ENCODE measurements around the gene EFHD2.
"Not testable (repeated sequence)": the region's sequence is repeated elsewhere in the genome, so short reads cannot be mapped to it uniquely, and the experiment has no call there.

EFHD2 gene

DNA sequence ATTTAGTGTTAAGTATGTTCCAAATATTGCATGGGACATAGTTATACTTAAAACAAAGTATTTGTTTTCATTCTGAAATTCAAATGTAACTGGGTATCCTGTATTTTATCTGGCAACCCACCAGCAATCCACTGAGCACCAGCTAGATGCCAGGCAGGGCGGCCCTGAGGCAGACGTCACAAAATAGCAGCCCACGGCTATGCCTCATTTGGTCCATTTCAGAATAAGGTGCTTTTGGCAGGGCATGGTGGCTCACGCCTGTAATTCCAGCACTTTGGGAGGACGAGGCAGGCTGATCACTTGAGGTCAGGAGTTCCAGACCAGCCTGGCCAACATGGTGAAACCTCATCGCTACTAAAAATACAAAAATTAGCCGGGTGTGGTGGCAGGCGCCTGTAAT is 19.9 kb upstream of the EFHD2 start:
- not testable (repeated sequence) for DNase-seq

DNA sequence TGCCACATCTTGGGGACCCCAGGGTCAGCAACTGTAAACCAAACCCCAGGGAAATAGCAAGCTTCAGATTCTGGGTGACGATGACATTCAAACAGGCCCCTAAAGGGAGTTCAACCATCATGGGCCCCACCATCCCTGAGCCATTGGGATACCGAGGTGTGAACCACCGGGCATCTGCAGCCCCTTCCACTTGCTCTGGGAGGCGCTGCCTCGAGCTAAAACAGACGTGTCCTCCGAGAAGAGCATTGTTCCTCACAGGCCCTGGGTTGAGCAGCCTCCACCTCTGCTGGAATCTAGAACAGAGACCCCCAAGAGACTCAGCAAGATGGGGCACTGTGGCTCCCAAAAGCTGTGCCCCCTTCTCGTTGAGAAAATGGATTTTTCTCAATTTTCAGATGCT is 19.0 kb upstream of the EFHD2 start:
- no peak for DNase-seq

DNA sequence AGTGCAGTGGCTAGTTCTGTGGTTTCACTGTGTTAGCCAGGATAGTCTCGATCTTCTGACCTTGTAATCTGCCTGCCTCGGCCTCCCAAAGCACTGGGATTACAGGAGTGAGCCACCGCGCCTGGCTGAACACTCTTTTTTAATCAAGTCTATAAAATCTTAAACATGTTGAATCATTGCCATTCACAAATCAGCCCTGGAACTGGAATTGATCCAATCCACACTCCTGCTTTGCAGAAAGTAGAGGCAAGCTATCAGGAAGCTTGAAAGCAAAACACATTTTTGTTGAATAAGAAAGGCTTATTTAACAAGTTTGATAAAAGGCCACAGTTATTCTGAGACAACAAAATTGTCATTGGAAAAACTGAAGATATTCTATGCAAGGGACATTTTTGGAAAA is 18.3 kb upstream of the EFHD2 start:
- DNase-seq = no peak

DNA sequence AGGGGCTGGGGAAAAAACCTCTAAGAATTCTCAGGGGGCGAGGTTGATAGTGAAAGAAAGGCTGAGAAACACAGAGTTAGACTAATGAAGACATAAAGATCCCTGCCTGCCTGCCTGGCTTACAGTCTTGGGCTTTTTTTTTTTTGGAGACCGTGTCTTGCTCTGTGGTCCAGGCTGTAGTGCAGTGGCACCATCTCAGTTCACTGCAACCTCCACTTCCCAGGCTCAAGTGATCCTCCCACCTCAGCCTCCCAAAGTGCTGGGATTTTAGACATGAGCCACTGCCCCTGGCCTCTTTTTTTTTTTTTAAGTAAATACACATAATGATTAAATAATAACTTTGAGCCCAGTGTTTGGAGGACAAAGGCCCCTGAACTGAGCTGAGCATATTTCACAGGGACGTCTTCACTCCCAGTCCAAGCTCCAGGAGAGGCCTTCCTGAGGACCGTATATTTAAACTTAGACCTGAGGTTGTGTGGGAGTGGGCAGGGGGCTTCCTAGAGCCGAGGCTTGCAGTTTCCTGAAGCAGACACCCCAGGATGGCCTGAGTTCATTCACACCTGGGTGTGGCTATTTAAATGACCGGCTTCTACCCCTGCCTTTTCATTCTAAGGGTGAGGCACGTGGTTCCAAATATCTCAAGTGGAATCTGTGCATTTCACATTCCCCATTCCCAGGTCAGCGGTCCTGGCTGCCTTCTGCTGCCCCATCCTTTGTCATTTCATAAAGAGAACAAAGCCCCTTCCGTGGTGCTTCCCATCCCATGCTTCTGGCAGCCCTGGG is 16.0 kb upstream of the EFHD2 start:
- DNase-seq = no peak

DNA sequence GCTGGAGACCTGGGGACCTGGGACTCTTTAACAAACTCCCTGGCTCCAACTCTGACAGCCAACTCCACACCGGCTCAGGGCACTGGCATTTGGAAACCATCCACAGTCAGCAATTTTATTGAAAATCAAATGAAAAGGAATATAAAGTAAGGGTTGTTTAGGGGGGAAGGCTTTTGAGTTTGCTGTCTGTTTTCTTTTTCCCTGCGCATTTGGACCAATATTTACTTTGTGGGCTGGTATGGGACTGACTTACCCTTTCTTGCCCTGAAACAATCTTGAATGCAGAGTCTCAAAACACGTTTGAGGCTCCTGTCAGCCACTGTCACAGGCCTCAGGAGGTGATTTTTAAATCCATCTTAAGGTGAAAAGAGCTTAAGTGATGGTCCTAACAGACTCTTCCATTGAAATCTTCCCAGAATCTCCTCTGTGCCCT is 15.4 kb upstream of the EFHD2 start:
- no peak for DNase-seq

DNA sequence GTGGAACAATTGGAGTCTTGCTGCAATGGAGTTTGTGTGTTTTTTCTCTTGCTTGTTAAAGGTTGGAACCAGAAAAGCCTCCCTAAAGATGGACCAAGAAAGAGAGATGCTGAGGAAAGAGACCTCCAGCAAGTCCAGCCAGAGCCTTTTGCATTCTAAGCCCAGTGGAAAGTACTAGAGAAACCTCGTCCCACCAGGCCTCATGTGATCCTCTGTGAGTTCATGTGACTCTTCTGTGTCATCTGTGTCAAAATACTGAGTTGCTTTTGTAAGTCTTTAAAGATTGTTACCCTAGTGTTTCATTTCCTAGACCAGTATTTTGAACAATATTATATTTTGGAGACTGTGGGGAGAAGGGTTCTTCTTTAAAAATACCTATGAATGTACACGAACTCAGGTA is 12.5 kb upstream of the EFHD2 start:
- no peak for DNase-seq

DNA sequence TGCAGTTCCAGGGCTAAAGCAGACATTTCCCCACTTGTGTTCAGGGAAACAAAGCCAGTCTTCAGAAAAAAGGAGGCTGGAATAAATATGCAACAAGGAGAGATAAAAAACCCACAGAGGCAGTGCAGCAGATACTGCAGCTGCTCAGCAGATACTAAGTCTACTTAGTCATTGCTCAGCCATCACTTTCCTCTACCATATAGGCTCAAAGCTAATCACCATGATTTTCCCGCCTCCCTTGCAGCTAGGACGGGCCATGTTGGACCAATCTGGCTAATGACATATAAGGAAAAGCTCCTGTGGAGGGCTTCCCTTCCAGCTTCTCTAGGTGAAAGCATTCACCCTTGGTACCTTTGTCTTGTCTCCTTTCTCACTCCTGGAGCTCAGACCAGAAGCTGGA is 10.0 kb upstream of the EFHD2 start:
- DNase-seq = no peak

DNA sequence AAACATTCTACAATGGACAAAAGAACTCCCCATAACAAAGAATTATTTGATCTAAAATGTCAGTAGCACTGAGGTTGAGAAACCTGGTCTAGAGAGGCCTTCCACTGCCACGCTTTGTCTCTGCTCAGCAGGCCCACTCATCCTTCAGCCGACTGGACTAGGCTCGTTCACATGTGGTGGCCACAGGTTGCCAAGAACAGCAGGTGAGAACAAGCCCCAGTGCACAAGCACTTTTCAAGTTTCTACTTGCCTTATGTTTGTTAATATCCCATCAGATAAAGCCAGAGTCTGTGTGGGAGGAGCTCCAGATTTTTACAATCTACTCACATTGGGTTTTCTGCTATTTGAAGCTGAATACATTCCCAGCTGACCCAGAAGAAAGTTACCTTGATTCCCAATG is 9.1 kb upstream of the EFHD2 start:
- no peak for DNase-seq

DNA sequence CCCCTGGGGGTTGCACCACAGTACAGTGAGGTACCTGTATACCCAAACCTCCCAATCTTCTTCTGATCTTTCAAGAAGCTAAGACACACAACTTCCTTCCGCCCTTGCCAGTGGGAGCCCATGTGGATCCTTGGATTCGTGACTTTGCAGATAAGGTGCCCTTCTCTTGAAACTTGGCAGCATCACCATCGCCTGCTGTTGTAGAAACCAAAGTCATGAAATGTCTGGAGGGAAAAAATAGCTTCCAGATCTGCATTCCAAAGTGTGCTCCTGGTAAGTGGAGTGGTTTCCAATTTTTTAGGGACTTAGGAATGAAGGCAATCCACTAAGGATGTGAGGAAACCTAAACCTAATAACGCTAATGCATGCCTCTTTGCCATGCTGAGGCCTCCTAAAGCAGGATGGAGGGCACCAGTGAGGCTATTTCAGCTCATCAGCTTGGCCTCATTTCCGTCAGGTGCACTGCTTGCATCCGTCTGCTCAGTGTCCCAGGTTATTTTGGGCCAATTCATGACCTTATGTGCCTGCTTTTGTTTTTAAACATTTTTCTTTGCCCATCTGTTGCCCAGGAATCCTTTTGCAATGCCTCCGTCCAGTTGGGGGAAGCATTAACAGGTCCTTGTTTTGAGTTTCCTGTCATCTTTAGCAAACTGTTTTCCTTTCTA is 8.2 kb upstream of the EFHD2 start:
- DNase-seq = no peak

DNA sequence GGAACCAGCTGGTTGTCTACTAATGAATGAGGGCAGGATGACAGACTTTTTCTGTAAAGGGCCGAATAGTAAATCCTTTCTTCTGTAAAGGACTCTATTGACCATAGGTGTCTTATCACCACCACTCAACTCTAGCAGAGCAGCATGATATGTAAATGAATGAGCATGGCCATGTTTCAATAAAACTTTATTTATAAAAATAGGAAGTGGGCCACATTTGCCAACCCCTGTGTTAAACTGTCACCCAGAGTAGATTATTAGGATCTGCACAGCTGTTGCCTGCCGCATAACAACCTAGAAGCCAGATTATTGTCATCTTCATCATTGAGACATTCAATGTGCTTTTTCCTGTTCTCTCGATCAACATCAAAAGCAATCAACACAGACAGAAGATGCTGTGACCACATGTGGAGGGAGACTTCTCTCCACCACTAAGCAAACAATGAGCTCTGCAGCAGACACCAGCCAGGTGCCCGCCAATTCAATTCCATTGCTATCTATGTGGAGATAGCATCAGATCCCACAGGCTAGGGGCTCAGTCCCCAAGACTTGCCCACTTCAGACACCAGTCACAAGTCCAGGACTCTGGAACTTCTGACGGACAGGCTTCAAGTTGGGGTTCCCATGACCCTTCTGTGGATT is 6.8 kb upstream of the EFHD2 start:
- DNase-seq = no peak

DNA sequence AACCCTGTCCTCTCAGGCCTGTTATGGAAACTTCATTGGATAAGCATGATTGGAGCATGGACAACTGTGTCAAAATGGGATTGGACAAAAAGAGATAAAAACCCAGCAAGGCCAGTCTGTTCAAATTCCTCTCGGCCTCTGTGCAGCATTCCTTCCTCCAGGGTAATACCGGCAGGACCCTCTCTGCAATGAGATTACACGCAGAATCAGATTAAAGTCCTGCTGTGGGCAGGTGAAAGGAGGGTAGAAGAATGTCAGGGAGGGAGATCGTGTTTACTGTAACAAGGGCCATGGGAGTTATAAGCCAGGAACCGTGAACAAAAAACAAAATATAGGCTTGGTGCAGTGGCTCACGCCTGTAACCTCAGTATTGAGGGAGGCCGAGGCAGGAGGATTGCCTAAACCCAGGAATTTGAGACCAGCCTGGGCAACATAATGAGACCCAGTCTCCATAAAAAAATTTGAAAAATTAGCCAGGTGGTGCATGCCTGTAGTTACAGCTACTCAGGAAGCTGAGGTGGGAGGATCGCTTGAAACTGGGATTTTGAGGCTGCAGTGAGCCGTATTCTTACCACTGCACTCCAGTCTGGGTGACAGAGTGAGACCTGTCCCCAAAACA is 5.6 kb upstream of the EFHD2 start:
- no peak for DNase-seq

DNA sequence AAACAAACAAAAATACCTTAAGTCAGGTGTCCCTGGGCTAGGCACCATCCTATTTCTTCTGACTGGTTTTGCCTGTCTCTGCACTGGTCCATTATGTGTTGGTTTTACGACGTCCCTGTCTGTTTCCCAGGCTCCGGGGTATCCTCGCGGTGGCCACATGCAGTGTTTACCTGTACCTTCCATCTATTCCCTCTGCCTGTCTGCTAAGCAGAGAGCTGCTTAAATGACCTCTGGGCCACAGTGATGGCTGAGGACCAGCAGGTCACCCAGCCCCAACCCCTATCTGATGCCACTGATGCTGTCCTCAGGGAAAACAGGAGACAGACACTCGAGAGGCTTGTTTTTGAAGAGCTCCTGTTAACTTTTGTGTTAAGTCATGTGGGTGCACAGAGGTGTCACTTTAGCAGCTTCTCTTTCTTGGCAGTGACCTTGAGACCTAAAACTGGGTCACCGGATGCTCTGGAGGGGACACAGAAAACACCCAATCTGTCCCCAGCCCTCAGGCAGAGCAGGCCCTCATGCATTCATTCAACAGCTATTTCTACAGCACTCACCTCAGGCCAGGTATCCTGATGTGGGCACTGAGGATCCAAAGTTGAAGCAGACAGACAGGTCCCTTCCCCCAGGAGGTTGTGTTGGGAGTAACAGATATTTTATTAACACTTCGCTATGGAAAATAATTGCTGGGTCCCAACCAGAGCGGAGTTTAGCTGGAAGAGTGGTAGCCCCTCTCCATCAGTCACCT is 4.4 kb upstream of the EFHD2 start:
- DNase-seq = no peak

DNA sequence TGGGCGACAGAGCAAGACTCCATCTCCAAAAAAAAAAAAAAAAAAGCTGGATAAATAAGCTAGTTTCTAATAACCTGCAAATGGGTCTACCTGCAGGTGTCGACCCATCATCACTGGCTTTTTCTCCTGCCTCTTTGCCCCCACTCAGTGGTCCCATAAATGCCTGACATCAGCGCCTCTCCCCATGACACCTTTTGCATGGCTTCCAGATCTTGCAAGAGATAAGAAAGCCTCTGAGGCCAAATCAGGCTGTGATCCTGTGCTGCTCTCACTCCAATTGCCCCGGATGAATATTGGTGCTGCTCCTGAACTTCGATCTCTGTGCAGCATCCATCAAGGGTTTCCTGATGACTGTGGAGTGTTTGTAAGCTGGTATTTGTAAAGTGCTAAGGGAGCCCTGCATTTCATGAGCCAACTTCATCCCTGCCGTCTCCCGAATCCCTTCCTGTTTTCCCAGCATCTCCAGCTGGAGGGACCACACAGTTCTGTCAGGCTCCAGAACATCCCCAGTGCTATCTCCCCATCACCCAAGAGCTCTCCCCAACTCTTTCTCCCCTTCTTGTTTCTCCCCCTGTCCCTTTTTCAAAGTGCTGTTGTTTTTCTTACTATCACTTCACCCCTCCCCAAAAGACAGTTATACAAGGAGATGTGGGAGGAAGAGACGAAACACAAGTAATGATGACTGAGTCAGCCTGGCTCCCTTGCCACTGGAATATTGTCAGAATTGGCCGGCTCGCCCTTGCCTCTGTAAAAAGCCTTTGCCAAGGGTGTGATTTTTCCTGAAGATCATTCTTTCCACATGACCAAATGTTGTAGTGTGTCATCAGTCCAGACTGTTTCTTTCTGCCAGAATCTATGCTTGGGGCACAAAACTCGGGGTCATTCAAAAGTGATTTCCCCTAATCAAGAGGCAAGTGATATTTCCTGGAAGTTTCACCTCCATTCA is 2.8 kb upstream of the EFHD2 start:
- no peak for DNase-seq

DNA sequence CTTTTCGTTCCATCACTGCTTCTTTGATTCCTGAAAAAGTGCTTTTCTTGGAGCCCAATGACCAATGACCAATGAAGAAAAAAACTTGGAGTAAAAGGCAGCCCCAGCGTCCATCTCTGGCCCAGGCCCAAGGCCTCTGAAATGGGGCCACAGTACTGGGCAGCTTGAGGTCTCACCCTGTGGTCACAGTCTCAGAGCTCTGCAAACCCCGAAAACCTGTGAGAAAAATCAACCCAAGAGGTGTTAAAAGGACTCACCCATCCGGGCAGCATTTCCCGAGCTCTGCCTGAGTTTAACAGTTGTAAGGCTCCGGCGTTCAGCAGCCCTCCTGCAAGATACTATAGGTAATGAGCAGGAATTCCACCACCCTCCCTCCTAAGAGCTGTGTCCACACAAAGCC is 2.1 kb upstream of the EFHD2 start:
- no peak for DNase-seq

DNA sequence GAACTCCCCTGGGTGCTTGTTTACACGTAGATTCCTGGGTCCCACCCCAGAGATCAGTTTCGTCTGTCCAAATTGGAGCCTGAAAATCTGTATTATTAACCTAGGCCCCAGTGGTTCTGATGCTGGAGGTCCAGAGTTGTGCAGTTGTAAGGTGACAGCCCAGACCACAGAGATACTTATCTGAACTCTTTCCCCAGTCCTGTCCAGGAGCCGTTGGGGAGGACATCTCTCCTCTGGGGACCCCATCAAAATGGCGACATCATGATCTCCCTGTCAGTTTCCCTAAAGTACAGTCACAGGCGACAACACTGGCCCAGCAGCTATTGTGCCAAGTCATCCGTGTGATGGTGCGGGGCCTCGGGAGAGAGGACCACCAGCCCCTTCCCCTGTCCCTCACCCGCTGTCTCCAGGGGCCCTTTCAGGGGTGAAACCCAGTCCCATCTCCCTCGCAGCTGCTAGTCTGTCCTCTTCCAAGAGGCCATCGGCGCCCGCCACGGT is 749 bp upstream of the EFHD2 start:
- DNase-seq = no peak

DNA sequence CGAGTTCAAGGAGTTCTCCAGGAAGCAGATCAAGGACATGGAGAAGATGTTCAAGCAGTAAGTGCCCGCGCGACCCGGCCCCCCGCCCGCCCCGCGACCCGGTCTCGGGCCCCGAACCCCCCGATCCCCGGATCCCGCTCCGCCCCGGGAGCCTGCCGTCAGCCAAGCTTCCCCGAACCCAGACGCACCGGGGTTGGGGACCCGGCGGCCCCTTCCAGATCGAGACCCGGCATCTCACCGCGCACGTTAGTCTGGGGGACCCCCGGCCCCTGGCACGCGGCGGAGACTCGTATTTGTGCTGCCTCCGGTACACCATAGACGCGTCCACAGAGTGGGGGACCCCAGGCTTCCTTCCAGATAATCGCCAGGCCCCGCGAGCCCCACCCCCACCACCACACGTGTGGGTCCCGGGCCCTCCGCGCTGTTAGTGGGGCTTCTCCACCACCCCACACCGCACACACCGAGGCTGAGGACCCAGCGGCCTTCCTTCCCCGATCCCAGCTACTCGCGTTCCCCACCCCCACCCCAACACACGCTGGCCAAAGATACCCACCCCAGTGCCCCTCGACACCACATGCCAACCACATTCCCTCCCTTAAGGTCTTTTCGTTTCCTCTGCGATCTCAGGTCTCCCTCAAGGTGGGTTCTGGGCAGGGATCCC is 665 bp downstream of the EFHD2 start:
- DNase-seq = no peak

DNA sequence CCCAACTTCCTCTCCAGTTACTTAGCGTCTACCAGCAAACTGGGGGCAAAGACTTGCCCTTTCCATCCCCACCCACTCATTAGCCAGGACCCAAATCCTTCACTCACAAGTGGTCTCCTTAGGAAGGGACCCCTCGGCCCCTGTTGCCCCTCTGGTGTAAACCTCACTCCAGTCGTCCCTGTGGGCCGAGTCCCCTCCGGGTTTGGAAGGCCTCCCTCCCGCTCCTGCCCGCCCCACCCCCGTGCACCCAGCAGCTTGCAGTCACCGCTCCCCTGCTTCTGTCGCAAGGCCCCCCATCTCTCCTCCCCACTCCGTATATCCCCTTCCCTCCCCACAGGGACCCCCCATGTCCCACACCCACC is 1.2 kb downstream of the EFHD2 start:
- no peak for DNase-seq

DNA sequence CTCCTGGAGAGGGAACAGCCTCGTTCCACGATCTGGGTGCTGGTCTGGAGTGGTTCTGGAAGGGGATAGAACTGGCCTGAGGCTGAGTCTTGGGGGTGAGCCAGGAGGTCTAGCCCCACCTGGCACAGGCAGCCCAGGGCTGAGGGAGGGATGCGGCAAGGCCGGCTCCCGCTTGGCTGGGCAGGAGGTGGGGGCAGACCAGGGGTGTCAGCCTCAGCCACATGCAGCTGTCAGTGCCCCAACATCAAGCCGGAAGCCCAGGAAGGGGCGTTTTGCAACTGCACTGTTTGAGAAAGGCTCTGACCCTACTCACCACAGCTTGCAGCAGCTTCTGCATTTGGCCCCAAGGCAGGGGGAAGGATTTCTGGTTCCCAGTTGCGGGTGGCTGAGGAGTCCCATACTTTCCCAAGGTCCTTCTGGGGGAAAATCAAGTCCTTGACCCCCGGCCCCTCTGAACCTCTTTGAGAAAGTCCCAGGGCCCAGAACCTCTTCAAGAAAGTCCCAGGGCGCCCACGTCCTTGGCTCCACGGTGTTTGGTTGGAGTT is 2.0 kb downstream of the EFHD2 start:
- DNase-seq = no peak

DNA sequence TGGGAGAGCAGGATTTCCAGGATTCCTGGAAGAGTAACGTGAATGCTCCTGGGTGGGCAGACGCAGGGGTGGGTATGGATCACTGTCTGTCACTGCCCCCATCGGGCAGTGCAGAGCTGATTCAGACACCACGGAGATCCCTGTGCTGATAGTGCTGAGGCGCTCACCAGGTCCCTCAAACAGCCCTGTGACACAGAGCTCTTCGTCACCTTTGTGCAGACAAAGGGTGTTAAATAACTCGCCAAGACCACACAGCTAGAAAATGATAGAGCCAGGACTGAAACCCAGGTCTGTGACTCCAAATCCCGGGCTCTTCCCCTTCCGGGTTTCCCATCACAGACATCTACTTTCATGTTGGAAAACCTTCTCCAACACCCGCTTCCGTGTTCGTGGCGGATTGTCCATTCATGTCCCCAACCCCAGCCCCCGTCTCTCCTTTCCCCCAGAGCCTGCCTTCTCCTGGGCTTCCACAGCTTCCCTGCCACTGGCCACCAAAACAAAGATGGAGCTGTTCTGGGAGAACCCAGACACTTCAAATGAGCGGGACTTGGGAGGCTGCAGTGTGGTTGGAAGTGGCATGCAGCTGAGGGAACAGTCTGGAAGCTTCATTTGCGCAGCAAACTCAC is 2.6 kb downstream of the EFHD2 start:
- peak; percentile 62 for DNase-seq

DNA sequence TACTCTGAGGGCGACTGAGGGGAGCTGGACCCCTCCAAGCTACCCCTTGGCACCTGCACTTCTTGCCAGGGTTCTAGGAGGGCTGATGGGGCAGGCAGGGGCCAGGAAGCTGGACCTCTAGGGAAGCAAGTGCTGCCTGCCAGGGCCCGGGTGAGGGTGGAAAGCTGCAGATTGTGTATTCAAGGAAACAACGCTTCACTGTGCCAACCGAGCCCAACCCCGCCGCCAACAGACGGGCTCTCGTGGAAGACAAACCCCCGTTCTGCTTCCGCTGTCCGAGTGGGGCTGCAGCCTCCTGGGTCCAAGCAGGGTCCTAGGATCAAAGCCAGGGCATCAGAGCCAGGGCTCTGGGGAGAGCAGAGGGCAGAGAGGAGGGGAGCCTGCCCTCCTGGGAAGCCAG is 3.2 kb downstream of the EFHD2 start:
- DNase-seq = no peak
